DMS114 treated with DMSO at 0.1 percent for 48 hours (cell line): ENCODE data around the gene ADAT1.
"Not testable (repeated sequence)": the region's sequence is repeated elsewhere in the genome, so short reads cannot be mapped to it uniquely, and the experiment has no call there.

Source experiments
- DNase-seq: peaks from one replicate; lab custom pipeline; 2025; ENCODE audit not compliant: unreplicated experiment; lab: John Stamatoyannopoulos, UW

Gene ADAT1

GRCh38 chr16:75620326-75621169 lies 2.5 kb downstream of the ADAT1 start:
- no peak for DNase-seq

DNA sequence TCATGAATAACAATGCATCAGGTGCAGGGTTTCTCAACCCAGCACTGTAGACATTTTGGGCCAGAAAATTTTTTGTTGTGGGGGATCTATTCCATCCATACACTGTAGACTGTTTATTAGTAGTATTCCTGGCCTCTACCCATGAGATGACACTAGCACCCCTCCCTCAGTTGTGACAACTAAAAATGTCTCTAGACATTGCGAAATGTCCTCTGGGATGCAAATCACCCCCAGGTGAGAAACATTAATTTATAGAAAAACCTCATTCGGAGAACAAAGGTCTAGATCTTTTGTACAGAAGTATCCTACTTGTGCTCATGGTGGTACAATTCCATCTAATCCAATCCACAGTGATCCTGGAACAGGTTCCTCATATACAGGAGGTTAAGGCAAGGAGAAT lies 4.3 kb downstream of the ADAT1 start:
- no peak for DNase-seq

DNA sequence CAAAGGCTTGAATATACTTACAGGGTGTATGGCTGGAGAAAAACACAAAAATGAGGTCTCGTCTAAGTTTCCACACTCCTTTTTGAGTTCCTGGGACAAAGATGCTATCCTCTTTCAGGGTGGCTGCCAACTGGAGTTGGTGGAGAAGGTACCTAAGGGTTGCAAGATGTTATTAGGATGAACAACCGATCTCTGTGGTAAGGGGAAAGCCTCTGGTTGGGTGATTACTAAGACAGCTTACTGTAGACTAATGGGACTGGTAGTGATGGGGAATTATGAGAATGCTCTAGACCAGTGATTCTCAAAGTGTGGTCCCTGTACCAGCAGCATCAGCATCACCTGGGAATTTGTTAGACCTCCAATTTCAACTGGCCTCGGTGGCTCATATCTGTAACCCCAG lies 6.0 kb downstream of the ADAT1 start:
- DNase-seq = no peak

DNA sequence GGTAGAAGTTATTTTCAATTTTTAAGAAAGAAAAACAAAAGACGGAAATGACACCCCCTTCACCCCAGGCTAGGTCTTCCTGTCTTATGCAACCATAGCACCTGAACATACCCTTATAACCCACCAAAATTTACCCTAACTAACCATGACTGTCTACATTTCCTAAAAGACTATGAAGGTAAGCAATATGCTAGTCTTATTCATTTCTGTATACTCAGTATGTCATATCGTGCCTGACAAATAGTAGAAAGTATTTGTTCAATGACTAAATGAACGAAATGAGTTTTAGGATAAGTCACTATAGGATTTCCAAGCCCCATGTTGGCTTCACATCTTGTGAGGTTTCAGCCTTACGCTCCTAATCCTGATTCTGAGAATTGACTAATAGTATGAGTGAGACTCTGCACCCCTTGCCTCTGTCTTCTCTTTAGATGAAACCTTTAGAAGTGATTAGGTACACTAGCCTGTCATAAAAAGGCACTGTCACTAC lies 6.5 kb downstream of the ADAT1 start:
- no peak for DNase-seq

DNA sequence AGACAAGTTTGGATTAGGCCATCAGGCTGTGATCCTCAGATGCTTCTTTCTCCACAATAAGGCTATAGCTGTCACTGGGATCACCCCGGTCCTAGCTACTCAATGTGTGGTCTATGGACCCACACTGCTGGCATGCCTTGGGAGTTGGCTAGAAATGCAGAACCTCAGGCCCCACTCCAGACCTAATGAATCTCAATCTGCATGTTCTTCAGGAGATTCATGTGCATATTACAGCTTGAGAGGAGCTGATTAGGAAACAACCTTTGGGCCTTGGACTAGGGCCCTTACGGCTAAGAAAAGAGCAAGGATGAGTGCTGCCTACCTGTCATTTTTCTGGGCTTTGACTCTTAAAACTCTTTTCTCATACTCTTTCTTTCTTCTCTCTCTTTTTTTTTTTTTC lies 7.5 kb downstream of the ADAT1 start:
- DNase-seq = no peak

DNA sequence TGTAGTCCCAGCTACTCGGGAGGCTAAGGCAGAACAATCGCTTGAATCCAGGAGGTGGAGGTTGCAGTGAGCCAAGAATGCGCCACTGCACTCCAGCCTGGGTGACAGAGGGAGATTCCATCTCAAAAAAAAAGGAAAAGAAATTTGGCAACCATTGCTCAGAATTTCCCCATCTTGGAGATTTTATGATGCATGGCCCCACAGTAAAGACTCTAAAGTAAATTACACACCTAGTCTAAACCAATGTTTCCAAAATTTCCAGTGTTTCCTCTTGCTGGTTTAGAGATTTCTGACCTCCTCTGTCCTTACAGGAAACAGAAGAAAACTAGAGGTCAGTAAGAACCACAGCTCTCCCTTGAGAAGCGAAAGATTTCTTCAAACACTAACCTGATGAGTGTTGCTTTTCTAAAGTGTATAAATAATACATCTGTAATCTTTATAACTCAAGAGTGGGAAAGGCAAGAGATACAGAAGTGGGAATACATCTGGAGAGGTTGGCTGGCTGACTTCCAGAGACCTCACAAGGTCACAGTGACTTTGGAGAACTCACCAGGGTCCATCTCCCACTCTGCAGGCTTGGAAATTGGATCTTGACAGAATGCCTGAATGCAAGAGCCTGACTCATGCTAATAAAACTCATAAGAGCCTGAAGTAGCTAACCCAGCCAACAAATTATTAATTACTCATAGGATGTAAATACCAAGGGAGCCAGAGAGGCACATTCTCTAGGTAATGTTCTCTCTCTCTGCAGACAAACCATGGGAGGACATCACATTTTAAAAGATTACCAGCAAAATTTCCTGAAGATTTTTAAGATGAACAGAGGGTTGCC lies 8.8 kb downstream of the ADAT1 start:
- DNase-seq = no peak

DNA sequence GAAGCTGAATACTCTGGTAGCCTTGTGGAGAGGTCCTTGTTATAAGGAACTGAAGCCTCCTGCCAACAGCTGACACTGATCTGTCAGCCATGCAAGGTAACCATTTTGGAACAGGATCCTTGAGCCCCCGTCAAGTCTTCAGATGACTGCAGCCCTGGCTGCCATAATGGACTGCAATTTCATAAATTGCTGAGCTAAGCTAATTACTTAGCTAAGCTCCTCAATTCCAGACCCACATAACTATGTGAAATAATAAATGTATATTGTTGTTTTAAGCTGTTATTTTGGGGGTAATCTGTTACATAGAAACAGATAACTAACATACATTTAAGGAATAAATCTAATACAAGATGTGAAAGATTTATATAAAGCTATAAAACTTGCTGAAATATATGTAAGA lies 16.6 kb downstream of the ADAT1 start:
- no peak for DNase-seq

DNA sequence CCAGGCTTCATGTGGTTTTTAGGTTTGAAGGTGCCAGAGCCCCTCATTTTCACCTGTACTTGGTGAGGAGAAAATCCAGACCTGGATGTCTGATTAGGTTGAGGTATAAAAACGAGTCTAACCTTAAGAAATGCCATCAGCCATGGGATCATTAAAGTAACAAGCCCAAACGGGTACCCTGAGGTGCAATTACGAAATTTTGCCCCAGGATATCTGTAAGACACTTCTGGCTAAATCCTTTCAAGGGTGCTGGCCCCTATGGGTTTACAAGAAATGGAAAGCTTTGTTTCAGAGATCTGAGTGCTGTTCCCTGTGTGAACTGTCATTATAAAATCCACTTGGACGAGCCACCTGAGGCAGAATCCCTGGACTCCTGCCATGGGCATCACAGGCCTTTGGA lies 19.8 kb downstream of the ADAT1 start:
- DNase-seq = no peak

DNA sequence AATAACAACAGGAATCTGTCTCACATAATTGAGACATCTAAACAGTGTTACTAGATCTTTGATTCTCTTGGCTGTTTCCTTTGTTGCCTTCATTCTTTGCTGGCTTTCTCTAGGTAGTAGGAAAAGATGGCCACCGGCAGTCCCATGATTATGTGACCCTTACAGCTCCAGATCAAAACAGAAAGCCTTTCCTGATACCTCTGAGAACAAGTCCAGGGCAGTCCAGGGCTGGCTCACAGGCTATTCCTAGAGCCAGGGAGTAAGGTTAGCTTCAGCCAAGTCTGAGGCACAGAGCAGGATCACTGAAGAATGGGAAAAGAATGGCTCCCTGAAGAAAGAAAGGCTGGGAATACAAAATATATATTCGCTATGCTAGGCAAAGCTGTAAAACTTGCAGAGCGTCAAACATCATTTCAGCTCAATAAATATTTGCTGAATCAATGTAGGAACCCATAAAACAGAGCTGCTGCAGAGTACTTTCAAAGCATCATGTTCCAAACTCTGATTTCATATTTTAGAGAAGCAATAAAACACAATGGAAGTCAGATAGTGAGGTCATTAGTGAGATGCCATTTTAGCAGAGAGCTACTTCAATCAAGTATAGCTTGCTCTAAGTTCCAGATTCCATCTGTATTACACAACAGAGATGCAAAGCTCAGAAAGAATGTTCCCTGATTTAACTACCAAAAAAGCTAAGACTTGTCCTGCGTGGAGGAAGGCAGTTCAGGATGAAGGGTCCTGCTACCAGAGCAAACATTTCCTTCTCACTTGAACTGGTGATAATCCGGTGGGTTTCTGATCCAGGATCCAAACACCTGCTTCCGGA lies 23.4 kb downstream of the ADAT1 start:
- DNase-seq = no peak

DNA sequence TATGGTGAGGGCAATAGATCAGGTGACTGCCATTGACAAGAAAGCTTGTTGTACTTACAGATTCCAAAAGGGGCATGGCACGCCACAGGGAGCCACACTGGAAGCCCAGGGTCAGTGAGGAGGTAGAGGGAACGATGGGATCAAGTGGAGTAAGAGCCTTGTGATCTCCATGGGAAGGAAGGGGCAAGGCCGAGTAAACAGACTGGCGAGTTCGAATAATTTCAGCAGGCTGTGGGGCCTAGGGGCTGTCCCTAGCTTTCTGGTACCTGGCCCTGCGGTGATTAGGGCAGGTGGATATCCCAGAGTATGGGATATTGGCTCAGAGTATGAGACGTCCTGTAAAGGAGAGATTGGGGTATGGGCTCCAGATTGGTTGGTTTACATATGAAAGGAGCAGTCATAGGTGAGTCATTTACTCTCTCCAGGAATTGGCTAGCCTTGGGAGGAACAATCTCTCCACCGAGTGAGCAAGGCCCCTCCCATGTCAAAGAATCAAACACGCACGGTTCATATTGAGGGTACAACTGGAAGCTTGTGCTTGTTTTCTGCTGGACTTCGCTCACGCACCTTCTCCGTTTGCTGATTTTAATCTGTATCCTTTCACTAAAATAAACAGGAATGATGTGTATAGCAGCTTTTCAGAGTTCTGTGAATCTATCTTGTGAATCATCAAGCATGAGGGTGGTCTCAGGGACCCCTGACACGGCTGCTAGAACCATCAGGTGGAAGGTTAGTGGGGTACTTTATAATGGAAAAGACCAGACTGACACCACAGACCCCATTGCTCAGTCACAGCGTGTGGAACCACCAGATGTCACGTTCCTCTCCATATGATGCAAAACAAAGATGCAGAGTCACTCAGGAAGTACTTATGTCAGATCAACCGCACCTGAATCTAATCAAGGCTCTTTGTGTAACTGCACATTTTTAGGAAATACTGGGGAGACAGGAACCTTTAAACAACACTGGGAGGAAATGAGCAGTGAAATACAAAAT lies 29.0 kb downstream of the ADAT1 start:
- no peak for DNase-seq

GRCh38 chr16:75593308-75593707 lies 29.8 kb downstream of the ADAT1 start:
- DNase-seq = no peak

GRCh38 chr16:75591927-75592326 lies 31.2 kb downstream of the ADAT1 start:
- not testable (repeated sequence) for DNase-seq

DNA sequence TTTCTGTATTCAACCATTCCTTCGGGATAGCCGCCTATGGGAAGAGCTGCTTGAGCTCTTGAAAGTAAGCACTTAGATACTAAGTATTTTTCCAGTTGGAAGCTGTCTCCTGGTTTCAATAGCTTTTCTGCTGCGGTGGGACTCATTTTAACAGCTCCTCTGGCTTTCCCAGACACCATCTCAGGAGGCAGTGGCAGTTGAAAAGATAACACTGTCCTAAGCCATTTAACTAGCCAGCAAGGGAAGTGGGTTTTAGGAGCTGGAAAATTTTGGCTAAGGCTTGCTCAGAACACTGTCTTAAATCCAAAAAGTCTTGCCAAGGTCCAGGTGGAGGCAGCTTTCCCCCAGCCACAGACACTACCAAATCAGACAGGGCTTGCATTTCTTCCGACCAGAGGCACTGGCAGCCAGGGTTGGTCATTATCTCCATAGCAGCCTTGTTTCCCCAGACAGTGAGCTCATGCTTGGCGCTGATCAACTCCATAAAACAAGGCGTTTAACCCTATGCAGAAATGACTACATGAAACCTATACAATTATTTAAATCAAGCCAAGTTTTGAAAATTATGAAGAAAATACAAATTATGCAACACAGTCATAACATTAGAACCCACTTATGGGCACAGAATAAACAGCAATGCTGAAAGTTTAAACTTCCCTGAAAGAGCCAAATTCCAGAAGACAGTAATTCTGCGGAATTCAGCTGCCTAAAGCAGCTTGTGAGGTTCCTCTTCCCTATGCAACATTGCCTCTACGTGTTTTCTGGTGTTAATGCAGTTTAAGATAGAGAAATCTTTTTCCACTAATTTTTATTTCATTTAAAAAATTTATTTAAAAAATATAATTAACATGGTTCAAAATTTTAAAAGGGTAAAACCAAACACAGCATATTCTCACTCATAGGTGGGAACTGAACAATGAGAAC lies 31.9 kb downstream of the ADAT1 start:
- DNase-seq = no peak

DNA sequence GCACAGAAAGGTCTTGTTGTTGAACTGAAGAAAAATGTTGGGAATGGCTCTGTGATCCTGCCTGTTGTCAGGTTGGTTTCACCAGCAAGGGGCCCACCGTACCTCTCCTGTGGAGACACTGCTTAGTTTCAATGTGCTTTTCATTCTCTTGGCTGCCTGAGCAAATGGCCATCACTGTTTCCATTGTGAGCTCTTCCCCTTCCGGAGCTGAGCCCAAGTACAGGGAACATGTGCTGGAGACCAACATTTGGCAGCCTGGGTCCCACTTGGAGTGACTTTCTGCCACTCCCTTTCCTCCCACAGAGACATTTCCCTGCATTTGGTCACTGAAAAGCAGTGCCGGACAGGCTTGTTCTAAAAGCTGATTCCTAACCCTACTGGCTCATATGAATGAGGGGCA lies 33.8 kb downstream of the ADAT1 start:
- DNase-seq = no peak

DNA sequence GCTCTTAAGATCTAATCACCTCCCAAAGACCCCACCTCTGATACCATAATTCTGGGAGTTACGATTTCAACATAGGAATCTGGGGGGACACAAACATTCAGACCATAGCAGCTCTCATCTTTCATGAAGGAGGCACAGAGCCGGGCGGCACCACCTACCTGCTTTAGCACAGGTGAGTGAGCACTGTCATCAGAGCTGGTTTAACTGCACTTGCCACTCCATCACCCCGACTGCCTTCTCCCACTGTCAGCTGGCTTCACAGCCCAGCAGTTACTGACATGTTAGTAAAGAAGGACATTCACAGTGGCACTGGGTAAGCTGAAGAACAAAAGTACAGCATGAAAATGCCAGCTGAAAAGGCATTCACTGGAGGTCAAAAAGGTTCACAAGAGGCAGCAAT lies 34.4 kb downstream of the ADAT1 start:
- no peak for DNase-seq

DNA sequence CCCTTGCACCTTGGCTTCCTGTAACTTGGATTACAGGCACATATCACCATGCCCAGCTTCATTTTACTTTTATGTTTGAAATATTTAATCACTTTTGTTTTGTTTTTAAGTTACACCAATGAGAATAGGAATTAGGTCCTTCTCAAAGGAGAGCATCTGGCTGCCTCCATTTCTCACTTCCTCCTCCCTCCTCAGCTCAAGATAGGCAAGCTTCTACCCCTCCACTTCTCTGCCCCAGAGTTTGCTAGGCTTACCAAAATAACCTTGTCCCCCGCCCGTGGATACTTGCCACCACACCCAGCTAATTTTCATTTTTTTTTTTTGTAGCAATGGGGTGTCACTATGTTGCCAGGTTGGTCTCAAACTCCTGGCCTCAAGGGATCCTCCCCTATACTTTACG lies 39.0 kb downstream of the ADAT1 start:
- DNase-seq = no peak

DNA sequence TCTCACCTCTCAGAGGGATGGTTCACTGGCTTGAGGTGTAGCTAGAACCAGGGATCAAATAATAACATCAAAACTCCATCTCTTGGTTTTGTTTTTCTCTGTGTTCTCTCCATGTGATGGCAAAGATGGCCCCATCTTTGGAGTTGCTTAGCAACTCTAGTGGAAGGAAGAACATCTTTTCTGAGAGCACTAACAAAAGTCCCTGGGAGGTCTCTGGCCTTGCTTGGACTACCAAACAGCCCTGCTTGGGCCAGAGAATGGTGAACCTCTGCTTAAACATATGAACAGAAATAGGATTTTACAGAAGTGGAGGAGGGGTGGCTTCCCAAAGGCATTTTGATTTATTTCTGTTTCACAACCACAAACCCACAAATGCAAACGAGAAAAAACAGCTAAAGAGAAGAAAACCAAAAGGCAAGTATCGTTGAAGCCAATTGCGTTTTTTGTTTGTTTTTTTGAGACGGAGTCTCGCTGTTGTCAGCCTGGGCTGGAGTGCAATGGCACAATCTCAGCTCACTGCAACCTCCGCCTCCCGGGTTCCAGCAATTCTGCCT lies 43.7 kb downstream of the ADAT1 start:
- no peak for DNase-seq

DNA sequence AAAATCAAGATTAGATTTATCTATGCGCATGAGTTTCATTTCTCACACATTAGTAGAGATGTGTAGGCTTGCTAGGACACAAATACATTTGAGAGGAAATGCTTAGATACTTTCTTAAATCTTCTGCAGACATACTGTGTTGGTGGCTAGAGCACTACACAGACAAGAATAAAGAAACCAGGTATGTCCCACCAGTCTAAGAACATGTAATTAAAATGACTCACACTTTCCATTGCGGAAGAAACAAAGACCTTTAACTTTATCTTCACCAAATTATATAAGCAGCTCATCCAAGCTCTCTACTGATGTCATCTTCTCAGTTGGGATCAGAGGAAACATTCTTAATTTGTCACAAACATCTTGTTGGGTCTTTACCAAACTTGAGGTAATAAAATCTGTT lies 44.4 kb downstream of the ADAT1 start:
- no peak for DNase-seq

- no peak for DNase-seq
Measured at GRCh38 chr16:75578212-75578611, 44.9 kb downstream of the ADAT1 start.
